ENCODE measurements around the gene LETMD1. TPM values are rescaled to one million over a fixed set of nuclear protein-coding genes. Genes with fewer than 3 reads are reported as not detected.

The LETMD1 gene
- total and polyA plus RNA-seq, 2 experiments from 2014 or later, result 23.9 to 52.8 TPM

GRCh38 chr12:51067771-51068170 is 19.6 kb downstream of the LETMD1 start:
- WGBS (ENCODE audit: low lambda C conversion rate, missing lambda C conversion rate), result 88% methylated on average over 7 of the region's 7 CpGs
- peaks cover 2% of the 10 kb centered on the region for H3K79me2 ChIP-seq

GRCh38 chr12:51070004-51070403 is 21.9 kb downstream of the LETMD1 start:
- H3K27me3 ChIP-seq, result no peaks in the 10 kb centered on the region
- H3K4me1 ChIP-seq (ENCODE audit: insufficient read depth), result no peaks in the 10 kb centered on the region
- H4K20me1 ChIP-seq (ENCODE audit: insufficient read depth, poor library complexity, severe bottlenecking), result no peaks in the 10 kb centered on the region
- DNase-seq (ENCODE audit: low spot score), result peak; percentile 89
- H2AFZ ChIP-seq, result no peak overlapping the region
- no peaks in the 10 kb centered on the region for H3K36me3 ChIP-seq (replicated peaks; ENCODE audit: insufficient read depth, low read depth)
- no peaks in the 10 kb centered on the region for H3K9me3 ChIP-seq (ENCODE audit: low read depth)
- H3K4me2 ChIP-seq, result peak overlapping the region; percentile 12
- peak overlapping the region; percentile 85 for H3K27ac ChIP-seq
- H3K79me2 ChIP-seq, result peaks cover 12% of the 10 kb centered on the region
- H3K4me3 ChIP-seq, result no peak overlapping the region
- no peaks in the 10 kb centered on the region for H3K9me2 ChIP-seq (replicated peaks; ENCODE audit: insufficient read depth)
- 61% methylated on average over 3 of the region's 3 CpGs for WGBS (ENCODE audit: low lambda C conversion rate, missing lambda C conversion rate)
- TF ChIP-seq CTCF (IDR thresholded peaks at IDR 0.05; ENCODE audit: poor library complexity) (no peak), EZH2phosphoT487 (IDR thresholded peaks at IDR 0.05; ENCODE audit: low read depth, severe bottlenecking, unreplicated experiment) (no peak), EZH2 (IDR thresholded peaks at IDR 0.05; ENCODE audit: borderline replicate concordance) (no peak)

More at GRCh38 chr12:51067771-51068170, 19.6 kb downstream of the LETMD1 start:
- H3K36me3 ChIP-seq (replicated peaks; ENCODE audit: insufficient read depth, low read depth), result no peaks in the 10 kb centered on the region
- no peak overlapping the region for H3K27ac ChIP-seq
- no peak overlapping the region for H3K4me3 ChIP-seq
- no peaks in the 10 kb centered on the region for H4K20me1 ChIP-seq (ENCODE audit: insufficient read depth, poor library complexity, severe bottlenecking)
- H3K9me3 ChIP-seq (ENCODE audit: low read depth), result no peaks in the 10 kb centered on the region
- no peaks in the 10 kb centered on the region for H3K9me2 ChIP-seq (replicated peaks; ENCODE audit: insufficient read depth)
- no peak for TF ChIP-seq CTCF (IDR thresholded peaks at IDR 0.05; ENCODE audit: poor library complexity)
- TF ChIP-seq EZH2 (IDR thresholded peaks at IDR 0.05; ENCODE audit: borderline replicate concordance), result no peak
- TF ChIP-seq EZH2phosphoT487 (IDR thresholded peaks at IDR 0.05; ENCODE audit: low read depth, severe bottlenecking, unreplicated experiment), result no peak
- H3K4me1 ChIP-seq (ENCODE audit: insufficient read depth), result no peaks in the 10 kb centered on the region
- no peaks in the 10 kb centered on the region for H3K27me3 ChIP-seq
- DNase-seq (ENCODE audit: low spot score), result no peak
- no peak overlapping the region for H3K4me2 ChIP-seq
- H2AFZ ChIP-seq, result no peak overlapping the region

GRCh38 chr12:51071663-51072062 is 23.5 kb downstream of the LETMD1 start:
- H3K27me3 ChIP-seq, result no peaks in the 10 kb centered on the region
- WGBS (ENCODE audit: low lambda C conversion rate, missing lambda C conversion rate), result 82% methylated on average over 2 of the region's 2 CpGs
- no peak overlapping the region for H2AFZ ChIP-seq
- no peaks in the 10 kb centered on the region for H3K9me2 ChIP-seq (replicated peaks; ENCODE audit: insufficient read depth)
- H3K36me3 ChIP-seq (replicated peaks; ENCODE audit: insufficient read depth, low read depth), result no peaks in the 10 kb centered on the region
- no peak overlapping the region for H3K4me3 ChIP-seq
- H3K4me2 ChIP-seq, result no peak overlapping the region
- H3K9me3 ChIP-seq (ENCODE audit: low read depth), result no peaks in the 10 kb centered on the region
- no peak for TF ChIP-seq EZH2phosphoT487 (IDR thresholded peaks at IDR 0.05; ENCODE audit: low read depth, severe bottlenecking, unreplicated experiment)
- no peak for TF ChIP-seq EZH2 (IDR thresholded peaks at IDR 0.05; ENCODE audit: borderline replicate concordance)
- no peak for TF ChIP-seq CTCF (IDR thresholded peaks at IDR 0.05; ENCODE audit: poor library complexity)
- DNase-seq (ENCODE audit: low spot score), result no peak
- no peaks in the 10 kb centered on the region for H3K4me1 ChIP-seq (ENCODE audit: insufficient read depth)
- H4K20me1 ChIP-seq (ENCODE audit: insufficient read depth, poor library complexity, severe bottlenecking), result peaks cover 2% of the 10 kb centered on the region
- H3K79me2 ChIP-seq, result peaks cover 28% of the 10 kb centered on the region
- no peak overlapping the region for H3K27ac ChIP-seq

GRCh38 chr12:51075390-51075789 is 27.3 kb downstream of the LETMD1 start:
- no peak for TF ChIP-seq CTCF (IDR thresholded peaks at IDR 0.05; ENCODE audit: poor library complexity)
- DNase-seq (ENCODE audit: low spot score), result no peak
- Histone ChIP-seq H3K79me2 (peaks cover 56% of the 10 kb centered on the region), H4K20me1 (ENCODE audit: insufficient read depth, poor library complexity, severe bottlenecking) (peaks cover 8% of the 10 kb centered on the region), H3K4me1 (ENCODE audit: insufficient read depth) (no peaks in the 10 kb centered on the region), H3K36me3 (replicated peaks; ENCODE audit: insufficient read depth, low read depth) (no peaks in the 10 kb centered on the region), H3K9me3 (ENCODE audit: low read depth) (no peaks in the 10 kb centered on the region), H3K4me3 (no peak overlapping the region), H3K27ac (no peak overlapping the region), H3K27me3 (no peaks in the 10 kb centered on the region), H3K4me2 (no peak overlapping the region), H3K9me2 (replicated peaks; ENCODE audit: insufficient read depth) (no peaks in the 10 kb centered on the region), H2AFZ (no peak overlapping the region)
- WGBS (ENCODE audit: low lambda C conversion rate, missing lambda C conversion rate), result 96% methylated on average over 5 of the region's 5 CpGs
